CD4-positive, alpha-beta T cell (primary cell): ENCODE data around the gene PSMD12. TPM values are rescaled to one million over a fixed set of nuclear protein-coding genes. Genes with fewer than 3 reads are reported as not detected.

Source experiments
- ATAC-seq: fragments of 200-7000 bp; cut with Tn5 transposase; one replicate; pipeline ENCODE4 v1.10.0; 2022; ENCODE audit warnings: mild to moderate bottlenecking; ENCODE audit not compliant: poor library complexity
- CTCF ChIA-PET: fragments of 350-600 bp; sonication (Branson Sonifier 250); formaldehyde crosslinking; loops from one replicate; lab custom pipeline; 2021; ENCODE audit warnings: antibody characterized with exemption, inconsistent platforms; lab: Charles Lee
- POLR2A ChIA-PET: fragments of 350-600 bp; sonication (Branson Sonifier 250); formaldehyde crosslinking; loops from one replicate; lab custom pipeline; 2021; ENCODE audit warnings: antibody characterized with exemption, inconsistent platforms; lab: Charles Lee
- DNase-seq, 14 experiments: peaks; one replicate each; pipeline ENCODE4 v3.0.0-alpha.2; 2013 to 2020; ENCODE audit warnings: mixed read lengths in 2 of 14
- H3K27ac ChIP-seq, 2 donors: one replicate each; pipeline versions ENCODE4 v1.5.1 to v1.7.0; 2013; ENCODE audit warnings: low read length in 2 of 2, low read depth in 1 of 2, mild to moderate bottlenecking in 1 of 2
- H3K27me3 ChIP-seq, 2 experiments: 1 replicate in 1 of 2; 2 replicates in 1 of 2; pipeline versions ENCODE4 v1.6.1 to v1.7.0; 2013; ENCODE audit warnings: low read length in 2 of 2, control low read depth in 1 of 2, mild to moderate bottlenecking in 1 of 2, moderate library complexity in 1 of 2; ENCODE audit not compliant: insufficient read depth in 2 of 2, control insufficient read depth in 1 of 2
- H3K36me3 ChIP-seq: one replicate; pipeline ENCODE4 v1.6.1; 2013; ENCODE audit warnings: low read length, control low read depth; ENCODE audit not compliant: insufficient read depth
- H3K4me1 ChIP-seq: one replicate; pipeline ENCODE4 v1.6.1; 2013; ENCODE audit warnings: low read length, control low read depth; ENCODE audit not compliant: insufficient read depth
- H3K4me3 ChIP-seq: one replicate; pipeline ENCODE4 v1.5.1; 2013; ENCODE audit warnings: mild to moderate bottlenecking, low read length, moderate library complexity
- H3K9me3 ChIP-seq, 2 experiments: 1 replicate in 1 of 2; 2 replicates in 1 of 2; pipeline versions ENCODE4 v1.6.1 to v1.7.0; 2013; ENCODE audit warnings: low read length in 2 of 2, mild to moderate bottlenecking in 2 of 2, control low read depth in 1 of 2, moderate library complexity in 1 of 2; ENCODE audit not compliant: control insufficient read depth in 1 of 2, insufficient read depth in 1 of 2
- H3K27ac Mint-ChIP-seq: one replicate; pipeline ENCODE4 v1.8.0; 2020; ENCODE audit warnings: mixed read lengths
- H3K27me3 Mint-ChIP-seq: one replicate; pipeline ENCODE4 v1.8.0; 2021; ENCODE audit warnings: mixed read lengths
- H3K36me3 Mint-ChIP-seq: one replicate; pipeline ENCODE4 v1.8.0; 2021; ENCODE audit warnings: low read depth, mixed read lengths
- H3K4me1 Mint-ChIP-seq: one replicate; pipeline ENCODE4 v1.8.0; 2021; ENCODE audit warnings: low read depth, mixed read lengths
- H3K4me3 Mint-ChIP-seq: one replicate; pipeline ENCODE4 v1.8.0; 2020; ENCODE audit warnings: mild to moderate bottlenecking, mixed read lengths
- H3K9me3 Mint-ChIP-seq: one replicate; pipeline ENCODE4 v1.8.0; 2020; ENCODE audit warnings: mixed read lengths
- CTCF ChIP-seq: fragments of 200-600 bp; IDR thresholded peaks from one replicate; pipeline ENCODE4 v1.8.0; 2022; ENCODE audit warnings: antibody characterized with exemption, mild to moderate bottlenecking
- intact Hi-C, 2 experiments: fragments of 100-400 bp; cut with DNase I in 1 of 2; cut with micrococcal nuclease in 1 of 2; formaldehyde crosslinking; loops; one replicate each; pipeline versions ENCODE4 v1.15.1 to v1.9.0; 2023 to 2025; cut with DNase I, micrococcal nuclease
- polyA plus RNA-seq, 2 donors: library from polyadenylated mRNA; unstranded; fragments of 120-200 nt; gene quantifications; one replicate each; pipeline ENCODE4 v1.2.1, GENCODE V29; 2013
- total RNA-seq, 174 experiments: library from RNA in 2 of 174; stranded (reverse) in 2 of 174; gene quantifications; one replicate each; pipeline ENCODE4 v1.2.3 and lab custom pipeline; 2021 to 2026

The PSMD12 gene
- total RNA-seq (10 to 100 TPM; 49.3 to 52.5 TPM), total RNA-seq (lab: John Stamatoyannopoulos, UW) (37.3 to 220 (median 68.9) reads per million in 172 experiments)
- 24.6 TPM for polyA plus RNA-seq (2013, experiment 1 of 2)
- polyA plus RNA-seq (2013, experiment 2 of 2), result 30.2 TPM

DNA sequence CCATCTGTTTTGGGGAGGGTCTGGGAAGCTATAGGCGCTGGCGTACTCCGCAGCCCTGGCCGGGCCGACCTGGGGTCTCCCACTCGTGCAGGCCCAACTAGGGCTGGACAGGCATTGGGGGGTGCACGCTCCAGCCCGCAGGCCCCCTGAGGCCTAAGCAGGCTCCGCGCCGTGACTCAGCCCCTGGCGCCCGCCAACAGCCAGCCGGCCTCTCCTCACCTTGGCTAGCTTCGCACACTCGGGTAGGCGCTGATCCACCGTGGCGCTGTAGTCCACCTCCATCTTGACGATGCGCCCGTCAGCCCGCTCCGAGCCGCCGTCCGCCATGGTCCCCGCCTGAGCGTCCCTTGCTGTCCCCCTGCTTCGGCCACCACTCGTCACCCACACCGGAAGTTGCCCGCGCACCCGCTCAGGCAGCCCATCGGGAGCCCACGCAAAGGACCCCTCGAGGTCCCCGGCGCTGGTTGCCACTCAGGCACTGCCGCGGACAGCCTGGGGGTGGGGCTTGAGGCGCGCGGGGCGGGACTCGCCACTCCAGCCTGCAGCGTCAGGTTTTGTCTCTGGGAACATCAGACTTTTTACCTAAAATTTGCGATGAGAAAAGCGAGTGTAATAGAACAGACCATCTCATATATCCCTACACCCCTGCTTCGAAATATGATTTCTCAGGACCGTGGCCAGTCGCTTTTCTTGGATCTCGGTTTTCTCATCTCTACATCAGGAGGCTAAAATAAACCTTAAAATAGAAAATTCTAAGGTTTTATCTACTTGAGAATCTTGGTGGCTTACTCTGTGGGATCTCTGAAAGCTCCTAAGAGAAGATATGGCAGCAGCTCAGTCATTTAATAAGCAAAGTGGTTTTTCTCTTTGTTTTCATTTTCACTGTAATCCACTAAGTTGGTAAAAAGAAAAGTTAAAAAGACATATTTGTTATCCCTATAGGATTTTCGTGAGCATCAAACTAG is at the start of gene PSMD12:
Gene PSMD12, minus strand, starts transcription at position 385 of the 965 bp plus-strand sequence. Its CDS starts 58 bp downstream, at position 327.
- peaks cover 39% of the 10 kb centered on the region for H3K4me1 Mint-ChIP-seq
- H3K27me3 ChIP-seq, result no peaks in the 10 kb centered on the region
- peaks cover 35% of the 10 kb centered on the region for H3K36me3 Mint-ChIP-seq
- H3K27ac ChIP-seq, result peak within 1 kb of the TSS; percentile 91 to 93
- no peaks in the 10 kb centered on the region for H3K9me3 ChIP-seq
- DNase-seq, result peak; percentile 86 to 96 (median 94)
- intact Hi-C loops, result loop anchor here in 1 of 2 experiments (2.0 kb wide), 1 partner anchor 350 kb away; the partner anchor contains the start of gene NOL11
- H3K9me3 Mint-ChIP-seq, result no peaks in the 10 kb centered on the region
- peaks cover 33% of the 10 kb centered on the region for H3K4me1 ChIP-seq
- H3K4me3 ChIP-seq, result peak within 1 kb of the TSS; percentile 87
- ChIA-PET CTCF (interaction anchor here (0.7 to 2.3 kb wide), 6 partner anchors 8 to 351 kb away, joined by 3 to 12 read pairs (median 4); partner anchors contain the start of genes NOL11 and PITPNC1), POLR2A (interaction anchor here (0.5 to 4.1 kb wide), 5 partner anchors 10 to 323 kb away, joined by 3 to 40 read pairs (median 7); partner anchors contain the start of gene PITPNC1)
- ATAC-seq, result peak; percentile 93
- no peaks in the 10 kb centered on the region for H3K27me3 Mint-ChIP-seq
- H3K4me3 Mint-ChIP-seq, result peak within 1 kb of the TSS; percentile 97
- peaks cover 5% of the 10 kb centered on the region for H3K36me3 ChIP-seq
- H3K27ac Mint-ChIP-seq, result peak within 1 kb of the TSS; percentile 89
- TF ChIP-seq CTCF, result no peak

GRCh38 chr17:67415291-67415690 is 48.9 kb upstream of the PSMD12 start:
- Mint-ChIP-seq H3K4me3 (no peak overlapping the region), H3K4me1 (peaks cover 80% of the 10 kb centered on the region), H3K27ac (peak overlapping the region; percentile 16), H3K9me3 (peaks cover 3% of the 10 kb centered on the region), H3K27me3 (no peaks in the 10 kb centered on the region), H3K36me3 (peaks cover 17% of the 10 kb centered on the region)
- CTCF ChIA-PET, result no interaction called here
- H3K9me3 ChIP-seq, result no peaks in the 10 kb centered on the region
- H3K4me1 ChIP-seq, result peaks cover 55% of the 10 kb centered on the region
- DNase-seq (no peak), ATAC-seq (no peak)
- intact Hi-C loops, result no loop called here
- H3K36me3 ChIP-seq, result peaks cover 2% of the 10 kb centered on the region
- H3K27me3 ChIP-seq, result no peaks in the 10 kb centered on the region
- TF ChIP-seq CTCF, result no peak
- no peak overlapping the region for H3K4me3 ChIP-seq
- POLR2A ChIA-PET, result no interaction called here
- H3K27ac ChIP-seq, result no peak overlapping the region

DNA sequence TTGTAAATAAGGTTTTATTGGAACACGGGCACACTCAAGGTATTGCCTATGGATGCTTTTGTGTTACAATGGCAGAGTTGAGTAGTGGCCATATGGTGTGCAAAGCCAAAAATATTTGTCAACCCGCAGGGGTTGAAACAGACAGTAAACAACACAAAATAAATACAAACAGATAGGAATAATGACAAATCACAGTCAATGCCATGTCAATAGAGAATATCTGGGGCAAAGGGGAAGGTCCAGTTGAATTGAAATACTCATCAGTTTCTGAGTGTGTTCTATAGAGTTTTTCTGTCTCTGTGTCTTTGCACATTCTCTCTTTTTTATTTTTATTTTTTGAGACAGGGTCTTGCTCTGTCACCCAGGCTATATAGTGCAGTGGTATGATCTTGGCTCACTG is 48.2 kb upstream of the PSMD12 start:
- ChIA-PET CTCF (interaction anchor here (0.6 kb wide), 1 partner anchor 34 kb away, joined by 3 read pairs; no protein-coding TSS in a partner anchor), POLR2A (no interaction called here)
- Histone ChIP-seq H3K27ac (no peak overlapping the region), H3K27me3 (no peaks in the 10 kb centered on the region), H3K4me3 (no peak overlapping the region), H3K9me3 (no peaks in the 10 kb centered on the region), H3K4me1 (peaks cover 50% of the 10 kb centered on the region), H3K36me3 (peaks cover 2% of the 10 kb centered on the region)
- H3K4me1 Mint-ChIP-seq, result peaks cover 78% of the 10 kb centered on the region
- intact Hi-C loops, result no loop called here
- ATAC-seq (no peak), DNase-seq (no peak)
- H3K4me3 Mint-ChIP-seq, result no peak overlapping the region
- peaks cover 3% of the 10 kb centered on the region for H3K9me3 Mint-ChIP-seq
- no peaks in the 10 kb centered on the region for H3K27me3 Mint-ChIP-seq
- peaks cover 17% of the 10 kb centered on the region for H3K36me3 Mint-ChIP-seq
- H3K27ac Mint-ChIP-seq, result peak overlapping the region; percentile 16
- TF ChIP-seq CTCF, result no peak
